ENCODE results near the gene TBCK.

GRCh38 chr4:106287353-106287969 is 28.5 kb downstream of the TBCK start:
- no peak for TF ChIP-seq GATA3 (IDR thresholded peaks at IDR 0.05; ENCODE audit: low read depth, low read length)
- no peak for TF ChIP-seq GATA2 (IDR thresholded peaks at IDR 0.05; ENCODE audit: low read depth, low read length)

Measured in SH-SY5Y (cell line).